Nephron (organoid): Measurements from ENCODE around the gene ATP2A2.
A peak's percentile ranks its signal among the peaks of the same experiment; 100 is the strongest.
"Not testable (repeated sequence)": the region's sequence is repeated elsewhere in the genome, so short reads cannot be mapped to it uniquely, and the experiment has no call there.

Experiments
- H3K27ac Mint-ChIP-seq, 3 experiments: 2 replicates each; pipeline ENCODE4 v1.8.0; 2020; ENCODE audit warnings: mixed read lengths in 3 of 3, mild to moderate bottlenecking in 2 of 3, moderate library complexity in 1 of 3
- H3K27me3 Mint-ChIP-seq: 2 replicates; pipeline ENCODE4 v1.8.0; 2021; ENCODE audit warnings: low read depth, mild to moderate bottlenecking, moderate library complexity, mixed read lengths
- H3K36me3 Mint-ChIP-seq: 2 replicates; pipeline ENCODE4 v1.8.0; 2020; ENCODE audit warnings: low read depth, mixed read lengths
- H3K4me1 Mint-ChIP-seq: 2 replicates; pipeline ENCODE4 v1.8.0; 2020; ENCODE audit warnings: mixed read lengths
- H3K4me3 Mint-ChIP-seq, 3 experiments: 2 replicates each; pipeline ENCODE4 v1.8.0; 2020; ENCODE audit warnings: mild to moderate bottlenecking in 3 of 3, mixed read lengths in 3 of 3, moderate library complexity in 2 of 3
- H3K9me3 Mint-ChIP-seq: 2 replicates; pipeline ENCODE4 v1.8.0; 2020; ENCODE audit warnings: mixed read lengths
- TF ChIP-seq, protein P1 (sequence below), 3 experiments: fragments of 200-600 bp; sonication (generic); IDR thresholded peaks; one replicate each; pipeline ENCODE4 v1.5.0; 2021; ENCODE audit warnings: antibody characterized with exemption in 3 of 3; ENCODE audit not compliant: unreplicated experiment in 3 of 3

The ATP2A2 gene

GRCh38 chr12:110371408-110372055 is 90.5 kb downstream of the ATP2A2 start:
- H3K4me1 Mint-ChIP-seq: peaks cover 32% of the 10 kb centered on the region
- H3K27me3 Mint-ChIP-seq: no peaks in the 10 kb centered on the region
- H3K9me3 Mint-ChIP-seq: no peaks in the 10 kb centered on the region
- H3K27ac Mint-ChIP-seq: no peak overlapping the region
- no peak overlapping the region for H3K4me3 Mint-ChIP-seq
- H3K36me3 Mint-ChIP-seq: peaks cover 23% of the 10 kb centered on the region
- TF ChIP-seq, protein P1, sequence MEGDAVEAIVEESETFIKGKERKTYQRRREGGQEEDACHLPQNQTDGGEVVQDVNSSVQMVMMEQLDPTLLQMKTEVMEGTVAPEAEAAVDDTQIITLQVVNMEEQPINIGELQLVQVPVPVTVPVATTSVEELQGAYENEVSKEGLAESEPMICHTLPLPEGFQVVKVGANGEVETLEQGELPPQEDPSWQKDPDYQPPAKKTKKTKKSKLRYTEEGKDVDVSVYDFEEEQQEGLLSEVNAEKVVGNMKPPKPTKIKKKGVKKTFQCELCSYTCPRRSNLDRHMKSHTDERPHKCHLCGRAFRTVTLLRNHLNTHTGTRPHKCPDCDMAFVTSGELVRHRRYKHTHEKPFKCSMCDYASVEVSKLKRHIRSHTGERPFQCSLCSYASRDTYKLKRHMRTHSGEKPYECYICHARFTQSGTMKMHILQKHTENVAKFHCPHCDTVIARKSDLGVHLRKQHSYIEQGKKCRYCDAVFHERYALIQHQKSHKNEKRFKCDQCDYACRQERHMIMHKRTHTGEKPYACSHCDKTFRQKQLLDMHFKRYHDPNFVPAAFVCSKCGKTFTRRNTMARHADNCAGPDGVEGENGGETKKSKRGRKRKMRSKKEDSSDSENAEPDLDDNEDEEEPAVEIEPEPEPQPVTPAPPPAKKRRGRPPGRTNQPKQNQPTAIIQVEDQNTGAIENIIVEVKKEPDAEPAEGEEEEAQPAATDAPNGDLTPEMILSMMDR (IDR thresholded peaks at IDR 0.05; ENCODE audit: unreplicated experiment in 3 of 3): no peak

DNA sequence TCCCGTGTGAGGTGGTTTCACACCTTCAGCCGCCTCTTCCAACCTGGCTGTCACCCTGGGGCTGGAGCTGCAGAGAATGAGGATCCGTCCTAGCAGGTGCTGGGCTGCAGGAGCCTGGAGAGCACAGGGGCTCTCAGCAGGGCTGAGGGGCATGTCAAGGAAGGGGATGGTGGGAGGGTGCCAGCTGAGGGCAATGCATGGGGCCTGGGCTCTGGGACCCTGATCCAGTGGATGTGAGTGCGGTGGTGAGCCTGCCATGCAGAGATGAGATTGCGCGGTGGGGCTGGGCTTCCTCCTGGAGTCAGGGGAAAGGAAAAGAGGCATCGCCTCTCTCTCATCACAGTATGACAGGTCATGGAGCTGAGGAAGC is 91.0 kb downstream of the ATP2A2 start:
- Mint-ChIP-seq H3K4me1 (peaks cover 28% of the 10 kb centered on the region), H3K27ac (no peak overlapping the region), H3K9me3 (no peaks in the 10 kb centered on the region), H3K27me3 (no peaks in the 10 kb centered on the region), H3K36me3 (peaks cover 25% of the 10 kb centered on the region), H3K4me3 (no peak overlapping the region)
- TF ChIP-seq, protein P1 (IDR thresholded peaks at IDR 0.05; ENCODE audit: unreplicated experiment in 3 of 3): no peak

- peaks cover 34% of the 10 kb centered on the region for H3K36me3 Mint-ChIP-seq
- H3K27ac Mint-ChIP-seq: peak overlapping the region; percentile 41 to 76 (median 55)
- no peaks in the 10 kb centered on the region for H3K27me3 Mint-ChIP-seq
- TF ChIP-seq, protein P1 (IDR thresholded peaks at IDR 0.05; ENCODE audit: unreplicated experiment in 3 of 3): no peak
- peaks cover 32% of the 10 kb centered on the region for H3K4me1 Mint-ChIP-seq
- no peaks in the 10 kb centered on the region for H3K9me3 Mint-ChIP-seq
- no peak overlapping the region for H3K4me3 Mint-ChIP-seq
Measured at GRCh38 chr12:110373025-110373424, 92.0 kb downstream of the ATP2A2 start.

DNA sequence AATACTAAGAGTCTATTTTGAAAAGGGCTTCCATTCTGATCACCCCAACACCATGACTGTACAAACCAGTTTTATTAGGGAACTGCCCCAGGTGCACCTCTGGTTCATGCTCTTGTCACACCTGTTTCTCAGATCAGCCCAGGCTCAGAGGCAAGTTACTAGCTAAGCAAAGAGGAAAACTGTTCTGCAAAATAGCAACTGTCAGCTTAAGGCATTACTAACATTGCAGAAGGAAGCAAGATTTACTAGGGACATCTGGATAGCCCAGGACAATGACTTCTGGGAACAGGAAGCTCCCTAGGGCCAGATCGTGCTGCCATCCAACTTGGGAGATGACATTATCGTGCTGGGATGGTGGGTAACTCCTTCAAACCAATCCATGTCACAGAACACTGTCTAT is 92.4 kb downstream of the ATP2A2 start:
- Mint-ChIP-seq H3K4me1 (peaks cover 34% of the 10 kb centered on the region), H3K27ac (peak overlapping the region in 2 of 3 experiments; percentile 55 to 76), H3K9me3 (no peaks in the 10 kb centered on the region), H3K36me3 (peaks cover 38% of the 10 kb centered on the region), H3K27me3 (no peaks in the 10 kb centered on the region), H3K4me3 (no peak overlapping the region)
- TF ChIP-seq, protein P1 (IDR thresholded peaks at IDR 0.05; ENCODE audit: unreplicated experiment in 3 of 3): no peak

GRCh38 chr12:110373962-110374611 is 93.0 kb downstream of the ATP2A2 start:
- Mint-ChIP-seq H3K27me3 (no peaks in the 10 kb centered on the region), H3K36me3 (peaks cover 44% of the 10 kb centered on the region)

GRCh38 chr12:110378131-110378790 is 97.2 kb downstream of the ATP2A2 start:
- H3K4me3 Mint-ChIP-seq, H3K9me3 Mint-ChIP-seq, H3K27me3 Mint-ChIP-seq: not testable (repeated sequence)
- peak overlapping the region in 1 of 3 experiments; percentile 41 for H3K27ac Mint-ChIP-seq
- peaks cover 41% of the 10 kb centered on the region for H3K4me1 Mint-ChIP-seq
- H3K36me3 Mint-ChIP-seq: peaks cover 76% of the 10 kb centered on the region

More at GRCh38 chr12:110373962-110374611, 93.0 kb downstream of the ATP2A2 start:
- Mint-ChIP-seq H3K9me3 (no peaks in the 10 kb centered on the region), H3K4me1 (peaks cover 37% of the 10 kb centered on the region), H3K27ac (peak overlapping the region in 1 of 3 experiments; percentile 55), H3K4me3 (no peak overlapping the region)
- TF ChIP-seq, protein P1 (IDR thresholded peaks at IDR 0.05; ENCODE audit: unreplicated experiment in 3 of 3): no peak
